GM21723 (cell line): ENCODE measurements around the gene PLD6.
"Not testable (repeated sequence)": the region's sequence is repeated elsewhere in the genome, so short reads cannot be mapped to it uniquely, and the experiment has no call there.

Source experiments
- ATAC-seq: cut with Tn5 transposase; IDR thresholded peaks from one replicate; pipeline ENCODE4 v1.9.1; 2021; ENCODE audit warnings: mild to moderate bottlenecking, moderate library complexity; ENCODE audit not compliant: unreplicated experiment

Gene PLD6, protein sequence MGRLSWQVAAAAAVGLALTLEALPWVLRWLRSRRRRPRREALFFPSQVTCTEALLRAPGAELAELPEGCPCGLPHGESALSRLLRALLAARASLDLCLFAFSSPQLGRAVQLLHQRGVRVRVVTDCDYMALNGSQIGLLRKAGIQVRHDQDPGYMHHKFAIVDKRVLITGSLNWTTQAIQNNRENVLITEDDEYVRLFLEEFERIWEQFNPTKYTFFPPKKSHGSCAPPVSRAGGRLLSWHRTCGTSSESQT

DNA sequence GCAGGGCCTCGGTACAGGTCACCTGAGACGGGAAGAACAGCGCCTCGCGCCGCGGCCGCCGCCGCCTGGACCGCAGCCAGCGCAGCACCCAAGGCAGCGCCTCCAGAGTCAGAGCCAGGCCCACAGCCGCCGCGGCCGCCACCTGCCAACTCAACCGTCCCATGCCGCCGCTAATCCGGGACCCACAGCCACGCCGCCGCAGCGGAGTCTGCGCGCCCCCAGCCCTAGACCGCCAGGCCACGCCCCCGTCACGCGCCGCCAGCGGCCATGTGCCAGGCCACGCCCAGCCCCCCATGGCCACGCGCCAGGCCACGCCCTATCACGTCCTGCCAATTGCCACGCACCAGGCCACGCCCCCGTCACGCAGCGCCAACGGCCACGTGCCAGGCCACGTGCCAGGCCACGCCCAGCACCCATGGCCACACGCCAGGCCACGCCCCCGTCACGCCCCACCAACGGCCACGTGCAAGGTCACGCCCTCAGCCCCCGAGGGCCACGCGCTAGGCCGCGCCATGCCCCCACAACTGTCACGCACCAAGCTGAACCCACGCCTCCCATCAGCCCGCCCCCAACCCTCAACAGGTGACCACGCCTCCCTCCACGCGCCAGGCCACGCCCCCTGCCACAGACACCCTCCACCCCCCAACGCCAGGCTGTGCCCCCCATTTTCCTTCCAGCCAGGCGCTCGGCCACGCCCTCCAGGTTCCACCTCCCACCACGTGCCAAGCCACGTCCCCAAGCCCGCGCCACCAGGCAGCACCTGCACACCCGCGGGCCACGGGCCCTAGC lies at the start of gene PLD6:
TSS of gene PLD6 (minus strand) at position 210 of the 789 bp plus-strand sequence. CDS start at position 163, 47 bp downstream.
- peak; percentile 62 for ATAC-seq

DNA sequence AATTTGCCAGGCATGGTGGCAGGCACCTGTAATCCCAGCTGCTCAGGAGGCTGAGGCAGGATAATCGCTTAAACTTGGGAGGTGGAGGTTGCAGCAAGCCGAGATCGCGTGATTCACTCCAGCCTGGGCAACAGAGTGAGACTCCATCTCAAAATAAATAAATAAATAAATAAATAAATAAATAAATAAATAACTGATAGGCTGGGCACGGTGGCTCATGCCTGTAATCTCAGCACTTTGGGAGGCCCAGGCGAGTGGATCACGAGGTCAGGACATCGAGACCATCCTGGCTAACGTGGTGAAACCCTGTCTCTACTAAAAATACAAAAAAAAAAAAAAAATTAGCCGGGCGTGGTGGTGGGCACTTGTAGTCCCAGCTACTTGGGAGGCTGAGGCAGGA lies 49.6 kb upstream of the PLD6 start:
- not testable (repeated sequence) for ATAC-seq

DNA sequence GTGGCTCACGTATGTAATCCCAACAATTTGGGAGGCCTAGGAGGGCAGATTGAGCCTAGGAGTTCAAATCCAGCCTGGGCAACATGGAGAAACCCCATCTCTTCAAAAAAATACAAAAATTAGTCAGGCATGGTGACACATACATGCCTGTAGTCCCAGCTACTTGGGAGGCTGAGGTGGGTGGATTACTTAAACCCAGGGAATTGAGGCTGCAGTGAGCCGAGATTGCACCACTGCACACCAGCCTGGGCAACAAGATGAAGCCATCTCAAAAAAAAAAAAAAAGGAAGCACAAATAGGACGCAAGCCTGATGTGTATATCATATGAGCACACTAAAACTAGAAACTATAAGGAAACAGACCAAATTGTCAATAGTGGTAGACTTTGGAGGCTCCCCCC lies 47.9 kb upstream of the PLD6 start:
- ATAC-seq: no peak

DNA sequence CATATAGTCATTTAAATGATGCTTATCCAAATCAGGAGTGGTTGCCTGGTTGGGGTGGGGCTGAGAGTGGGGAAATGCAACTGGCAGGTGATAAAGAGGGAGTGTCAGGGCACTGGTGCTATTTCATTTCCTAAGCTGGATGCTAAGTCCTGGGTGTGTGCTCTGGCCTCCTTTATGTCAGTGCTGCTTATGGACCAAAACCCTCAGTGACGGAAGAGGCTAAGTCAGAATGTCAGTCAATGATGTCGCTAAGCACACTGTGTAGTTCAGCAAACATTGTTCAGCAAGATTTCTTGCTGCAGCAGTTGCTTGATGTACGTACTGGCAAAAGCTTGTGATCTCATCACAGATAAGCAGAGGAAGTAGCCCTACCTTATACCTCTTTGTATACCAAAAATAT lies 47.3 kb upstream of the PLD6 start:
- no peak for ATAC-seq

DNA sequence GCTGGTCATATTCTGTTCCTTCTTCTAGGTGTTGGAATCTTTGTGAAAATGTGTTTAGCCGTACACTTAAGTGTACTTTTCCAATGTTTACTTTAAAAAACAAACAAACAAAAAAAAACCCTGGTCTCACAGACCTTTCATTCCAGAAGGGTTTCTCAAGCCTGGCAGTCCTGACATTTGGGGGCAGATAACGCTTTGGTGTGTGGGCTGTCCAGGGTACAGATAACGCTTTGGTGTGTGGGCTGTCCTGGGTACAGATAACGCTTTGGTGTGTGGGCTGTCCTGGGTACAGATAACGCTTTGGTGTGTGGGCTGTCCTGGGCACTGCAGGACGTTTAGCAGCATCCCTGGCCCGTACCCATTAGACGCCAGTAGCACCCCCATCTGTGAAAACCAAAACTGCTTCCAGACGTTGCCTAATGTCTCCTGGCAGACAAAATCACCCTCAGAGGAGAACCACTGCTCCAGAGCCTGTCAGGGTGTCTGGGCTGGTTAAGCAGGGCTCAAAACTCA lies 46.1 kb upstream of the PLD6 start:
- ATAC-seq: no peak

DNA sequence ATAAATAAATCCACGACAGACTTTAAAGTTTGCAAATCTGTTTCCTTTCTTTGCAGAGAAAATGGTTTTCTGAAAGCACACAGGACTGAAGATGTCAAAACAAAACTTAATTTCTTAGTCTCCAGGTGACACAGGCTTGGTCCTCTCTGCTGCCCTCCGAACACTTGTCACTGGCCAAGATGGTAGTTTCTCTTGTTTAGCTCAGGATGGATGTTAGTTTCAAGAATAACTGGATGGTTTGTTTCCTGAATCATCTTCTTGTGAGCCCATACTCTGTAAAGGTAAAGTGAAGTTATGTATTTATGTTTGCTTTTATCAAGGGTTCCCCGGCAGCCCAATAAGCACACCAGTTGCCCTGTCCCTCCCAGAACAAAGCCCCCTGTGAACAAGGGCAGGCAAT lies 40.7 kb upstream of the PLD6 start:
- no peak for ATAC-seq

DNA sequence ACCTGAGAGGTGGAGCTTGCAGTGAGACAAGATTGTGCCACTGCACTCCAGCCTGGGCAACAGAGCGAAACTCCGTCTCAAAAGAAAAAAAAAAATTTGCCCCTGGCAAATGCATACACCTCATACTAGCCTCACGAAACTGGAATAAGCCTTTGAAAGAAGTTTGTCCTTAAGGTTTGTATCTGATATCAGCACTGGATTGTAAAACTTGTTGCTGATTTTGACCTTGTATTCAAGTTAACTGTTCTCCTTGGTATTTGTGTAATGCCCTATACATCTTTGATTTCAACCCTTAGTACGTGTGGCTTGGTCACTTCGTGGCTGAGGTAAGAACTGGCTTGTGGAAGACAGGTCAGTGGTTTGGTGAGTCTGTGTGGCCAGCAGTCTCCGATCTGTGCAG lies 37.0 kb upstream of the PLD6 start:
- no peak for ATAC-seq

DNA sequence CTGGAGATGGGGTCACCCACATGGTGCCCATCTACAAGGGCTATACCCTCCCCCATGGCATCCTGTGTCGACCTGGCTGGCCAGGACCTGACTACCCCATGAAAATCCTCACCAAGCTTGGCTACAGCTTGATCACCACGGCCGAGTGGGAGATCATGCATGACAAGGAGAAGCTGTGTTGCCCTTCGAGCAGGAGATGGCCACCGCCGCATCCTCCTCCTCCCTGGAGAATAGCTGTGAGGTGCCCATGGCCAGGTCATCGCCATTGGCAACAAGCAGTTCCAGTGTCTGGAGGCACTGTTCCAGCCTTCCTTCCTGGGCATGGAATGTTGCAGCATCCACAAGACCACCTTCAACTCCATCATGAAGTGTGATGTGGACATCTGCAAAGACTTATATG lies 36.1 kb upstream of the PLD6 start:
- ATAC-seq: no peak

DNA sequence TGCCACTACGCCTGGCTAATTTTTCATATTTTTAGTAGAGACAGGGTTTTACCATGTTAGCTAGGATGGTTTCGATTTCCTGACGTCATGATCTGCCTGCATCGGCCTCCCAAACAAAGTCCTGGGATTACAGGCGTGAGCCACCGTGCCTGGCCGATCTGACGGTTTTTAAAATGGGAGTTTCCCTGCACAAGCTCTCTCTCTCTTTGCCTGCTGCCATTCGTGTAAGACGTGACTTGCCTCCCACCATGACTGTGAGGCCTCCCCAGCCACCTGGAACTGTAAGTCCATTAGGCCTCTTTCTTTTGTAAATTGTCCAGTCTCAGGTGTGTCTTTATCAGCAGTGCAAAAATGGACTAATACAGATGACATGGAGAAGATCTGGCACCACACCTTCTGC lies 35.5 kb upstream of the PLD6 start:
- no peak for ATAC-seq

DNA sequence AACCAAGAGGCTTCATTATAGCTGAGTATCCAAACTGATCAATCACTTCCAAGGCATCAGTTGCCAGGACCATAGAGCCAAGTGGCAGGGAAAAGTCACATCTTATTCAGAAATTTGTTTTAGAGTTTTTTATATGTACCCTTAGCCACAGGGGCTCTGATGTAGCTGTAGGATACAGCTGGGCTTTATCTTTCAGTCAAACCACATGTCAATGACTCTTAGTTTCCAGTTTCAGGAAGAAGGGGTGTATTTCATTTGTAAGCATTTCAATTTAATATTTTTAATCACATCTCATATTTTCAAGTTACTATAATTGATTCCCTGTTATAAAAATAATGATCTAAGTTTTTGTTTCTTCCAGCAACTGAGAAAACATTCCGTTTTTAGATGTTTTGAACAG lies 33.7 kb upstream of the PLD6 start:
- ATAC-seq: no peak

DNA sequence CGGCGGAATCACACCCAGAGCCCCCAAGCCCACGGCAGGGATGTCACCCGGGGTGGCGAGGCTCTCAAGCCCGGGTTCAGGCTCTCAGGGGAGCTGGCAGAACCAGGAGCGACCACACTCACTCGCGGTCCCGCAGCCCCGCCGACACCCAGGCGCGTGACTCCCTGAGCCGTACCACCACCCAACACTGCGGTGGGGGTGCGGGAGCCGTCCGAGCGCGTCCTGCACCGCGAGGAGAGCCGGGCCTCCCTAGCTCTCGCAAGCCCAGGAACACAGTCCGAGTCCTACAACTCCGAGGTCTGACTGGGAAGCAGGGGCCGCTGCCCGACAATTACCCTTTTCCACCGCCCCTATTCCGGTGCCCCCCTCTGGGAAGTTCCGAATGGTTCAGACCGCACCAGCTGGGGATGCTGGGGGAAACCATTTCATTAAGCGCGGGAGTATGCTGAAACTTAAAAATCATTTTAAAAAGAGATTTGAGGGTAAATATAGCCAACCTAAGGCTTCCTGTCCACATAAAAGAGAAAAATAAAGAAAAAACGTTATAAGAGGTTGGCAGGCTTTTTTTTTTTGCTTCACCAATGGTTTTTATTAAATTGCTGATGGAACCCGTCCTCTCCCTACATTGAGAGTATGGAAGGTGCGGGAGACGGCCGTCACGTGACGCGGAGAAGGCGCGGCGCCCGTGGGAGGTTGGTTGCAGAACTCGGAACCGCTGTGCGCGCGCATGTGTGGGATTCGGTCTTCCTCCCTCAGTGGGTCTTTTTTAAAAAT lies 31.1 kb upstream of the PLD6 start, which contains the start of gene FLCN:
TSS of gene FLCN (minus strand) at position 143 of the 774 bp plus-strand sequence. CDS start 9,031 bp downstream, outside the sequence.
- peak; percentile 82 for ATAC-seq

DNA sequence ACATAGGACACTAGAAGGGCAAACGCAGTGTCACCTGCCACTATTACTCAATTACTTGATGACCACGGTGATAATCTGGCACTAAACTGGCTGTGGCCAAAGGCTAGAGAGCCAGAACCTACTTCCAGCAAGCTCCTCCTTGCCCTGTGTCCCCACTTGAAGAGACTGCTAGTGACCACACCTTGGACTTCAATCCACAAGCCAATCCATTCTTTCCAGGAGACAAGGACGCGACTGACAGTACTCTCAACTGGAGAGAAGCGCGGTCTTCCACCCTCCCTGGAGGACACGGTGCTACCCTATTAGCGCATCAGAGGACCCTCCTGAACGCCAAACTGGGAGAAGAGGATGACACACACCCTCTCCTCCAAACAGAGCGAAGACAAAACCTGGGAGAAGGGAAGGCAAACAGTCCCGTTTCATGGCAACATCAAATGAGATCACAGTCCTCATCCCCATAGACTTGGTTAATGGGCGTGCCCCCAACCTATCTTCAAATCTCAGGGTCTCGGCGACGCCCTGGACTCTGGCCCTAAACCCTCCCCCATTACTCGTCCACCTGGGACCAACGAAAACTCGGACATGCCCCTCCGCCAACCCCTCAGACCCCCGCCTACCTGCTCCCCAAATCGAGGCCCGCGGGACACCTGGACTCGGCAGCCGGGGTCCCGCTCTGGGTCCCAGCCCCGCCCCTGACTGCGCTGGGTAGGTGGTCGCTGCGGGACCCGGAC lies 30.3 kb upstream of the PLD6 start:
- peak; percentile 25 for ATAC-seq

DNA sequence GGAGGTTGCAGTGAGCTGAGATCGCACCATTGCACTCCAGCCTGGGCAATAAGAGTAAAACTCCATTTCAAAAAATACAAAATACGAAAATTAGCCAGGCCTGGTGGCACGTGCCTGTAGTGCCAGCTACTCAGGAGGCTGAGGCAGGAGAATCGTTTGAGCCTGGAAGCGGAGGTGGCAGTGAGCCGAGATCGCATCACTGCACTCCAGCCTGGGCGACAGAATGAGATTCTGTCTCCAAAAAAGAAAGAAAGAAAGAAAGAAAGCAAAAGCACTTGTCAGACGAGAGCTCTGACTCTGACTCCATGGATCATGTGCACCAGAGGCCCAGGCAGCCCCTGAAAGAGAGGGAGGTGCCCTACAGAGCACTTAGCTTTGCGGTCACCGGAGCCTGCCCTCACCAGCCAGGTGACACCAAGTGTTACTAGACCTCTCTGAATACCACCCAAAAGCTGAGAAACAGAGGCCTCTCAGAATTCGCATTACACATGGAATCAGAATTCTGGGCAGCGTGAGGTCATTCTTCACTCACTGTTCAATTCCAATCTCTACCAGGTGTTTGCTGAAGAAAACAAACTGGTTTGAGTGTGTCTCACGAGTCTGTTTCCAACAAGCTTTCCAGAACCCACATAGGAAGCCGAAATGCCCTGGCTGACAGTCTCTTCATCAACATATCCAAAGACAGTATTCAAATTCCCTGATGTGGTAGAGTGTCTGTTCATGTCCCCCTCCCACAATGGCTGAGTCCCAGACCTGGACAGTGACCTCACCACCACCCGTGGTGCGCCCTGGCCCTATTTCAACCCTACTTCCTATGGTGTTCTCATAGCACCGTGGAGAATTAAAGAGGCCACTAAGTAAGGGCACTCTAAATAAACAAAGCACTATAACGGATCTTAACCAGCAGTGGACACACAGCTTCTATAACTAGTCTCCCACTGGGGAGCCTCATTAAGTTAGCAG lies 29.4 kb upstream of the PLD6 start:
- ATAC-seq: no peak

DNA sequence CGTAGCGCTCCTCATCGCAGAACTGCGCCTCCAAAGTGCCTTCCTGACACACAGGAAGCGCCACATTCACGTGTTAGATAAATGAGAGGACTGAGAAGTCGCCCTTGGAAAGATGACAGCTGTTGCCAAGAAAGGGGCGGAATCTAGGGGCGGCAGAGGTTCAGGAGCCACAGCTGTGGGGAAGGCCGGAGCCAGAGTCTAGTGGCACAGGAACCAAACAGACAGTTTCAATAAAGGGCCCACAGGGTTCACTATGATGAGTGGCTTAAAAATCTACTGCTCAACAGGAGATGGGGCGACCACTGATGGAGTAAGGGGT lies 26.1 kb upstream of the PLD6 start:
- ATAC-seq: no peak

DNA sequence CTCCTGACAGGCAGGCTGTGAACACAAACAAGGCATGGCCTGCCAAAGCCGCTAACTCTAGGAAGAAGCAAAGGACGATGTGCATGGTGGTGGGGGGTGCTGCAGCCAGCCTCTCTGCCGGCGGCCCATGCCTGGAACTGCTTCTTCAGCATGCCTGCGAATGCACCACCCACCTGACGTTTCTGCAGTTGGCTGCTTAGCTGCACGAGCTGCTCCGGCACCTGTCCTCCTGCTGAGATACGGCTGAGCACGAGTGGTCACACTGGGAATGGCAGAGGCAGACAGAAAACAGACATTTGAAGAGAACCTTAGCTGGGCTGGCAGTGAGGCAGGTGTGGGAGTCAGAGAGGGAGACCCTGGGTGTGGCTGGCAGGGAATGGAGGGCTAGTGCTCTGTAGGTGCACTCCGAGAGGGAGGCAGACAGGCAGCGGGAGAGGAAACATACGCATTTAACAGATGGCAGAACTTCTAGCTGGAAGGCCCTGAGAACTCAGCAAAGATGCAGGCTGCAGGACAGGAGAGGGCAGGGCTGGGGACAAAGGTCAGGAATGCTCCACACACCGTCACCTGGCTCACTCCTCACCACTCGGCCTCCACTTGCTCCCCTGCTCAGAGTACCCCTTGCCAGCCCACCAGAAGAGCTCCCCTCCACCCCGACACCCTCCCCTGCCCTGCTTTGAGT lies 25.6 kb upstream of the PLD6 start:
- ATAC-seq: no peak

DNA sequence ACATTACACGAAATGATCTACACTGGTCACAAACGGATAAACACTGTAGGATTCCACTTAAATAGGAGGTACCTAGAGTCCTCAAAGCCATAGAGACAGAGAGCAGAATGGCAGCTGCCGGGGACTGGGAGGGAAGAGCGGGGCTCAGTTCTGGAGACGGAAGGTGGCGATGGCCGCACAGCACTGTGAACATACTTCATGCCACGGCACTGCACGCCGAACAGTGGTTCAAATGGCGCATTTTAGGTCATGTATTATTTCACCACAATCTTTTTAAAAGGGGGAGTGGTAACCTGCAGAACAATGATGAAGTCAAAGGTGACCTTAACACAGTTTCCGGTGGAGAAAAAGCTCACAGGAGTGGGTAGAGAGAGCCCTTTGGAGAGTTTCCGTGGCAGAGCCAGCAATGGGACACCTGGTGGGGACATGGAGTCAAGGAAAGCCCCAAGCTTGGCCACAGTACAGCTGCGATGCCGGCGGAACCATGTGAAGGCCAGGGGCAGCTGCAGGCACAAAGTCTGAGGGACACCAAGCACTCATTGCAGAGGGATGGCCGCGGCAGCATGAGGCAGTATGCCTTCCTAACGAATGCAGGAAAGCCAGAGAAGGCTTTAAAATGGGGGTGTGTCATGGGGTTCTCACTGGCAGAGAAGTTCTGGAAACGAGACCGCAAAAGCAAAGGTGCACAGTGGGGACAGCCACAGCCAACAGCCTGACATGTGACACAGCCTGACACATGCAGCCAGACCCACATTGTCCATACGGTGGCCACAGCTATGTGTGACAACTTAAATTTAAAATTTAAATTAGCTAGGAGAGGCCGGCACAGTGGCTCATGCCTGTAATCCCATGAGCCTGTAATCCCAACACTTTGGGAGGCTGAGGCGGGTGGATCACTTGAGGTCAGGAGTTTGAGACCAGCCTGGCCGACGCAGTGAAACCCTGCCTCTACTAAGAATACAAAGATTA lies 23.6 kb upstream of the PLD6 start:
- ATAC-seq: no peak

DNA sequence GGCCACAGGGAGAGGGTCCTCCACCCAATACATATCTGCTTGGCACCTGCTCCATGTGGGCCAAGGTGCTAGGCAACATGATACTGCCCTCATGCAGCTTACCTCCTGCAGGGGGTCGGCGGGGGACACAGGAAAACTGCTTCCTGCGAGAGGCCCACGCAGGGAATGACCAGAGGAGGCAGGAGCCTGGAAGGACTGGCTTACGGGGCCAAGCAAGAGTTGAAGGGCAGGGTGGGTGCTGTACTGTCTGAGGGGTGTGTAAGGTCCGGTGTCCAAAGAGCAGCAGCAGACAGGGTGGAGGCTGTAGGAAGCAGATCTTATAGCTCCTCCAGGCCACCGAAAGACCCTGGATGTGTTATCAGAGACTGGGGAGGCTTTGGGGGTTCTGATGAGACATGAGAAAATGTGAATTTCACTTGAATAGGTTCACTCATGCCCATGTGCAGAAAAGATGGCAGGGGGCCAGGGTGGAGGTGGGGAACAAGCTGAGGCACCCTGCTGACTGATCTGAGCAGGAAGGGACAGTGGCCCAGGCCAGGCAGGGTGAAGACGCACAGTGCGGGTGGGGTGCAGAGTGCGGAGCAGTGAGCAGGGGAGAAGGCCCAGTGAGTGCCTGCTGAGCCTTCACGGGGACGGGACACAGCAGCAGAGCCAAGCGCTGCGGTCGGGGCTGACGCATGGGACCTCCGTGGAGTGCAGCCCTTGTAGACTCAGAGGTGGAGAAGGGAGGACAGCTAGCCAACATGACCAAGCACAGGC lies 22.6 kb upstream of the PLD6 start:
- no peak for ATAC-seq
